C1 segment of cervical spinal cord (tissue), 14 donors: Measurements from ENCODE around the gene PSMD9.

Source experiments
- DNase-seq, 14 donors: peaks; one replicate each; lab custom pipeline; 2025; lab: John Stamatoyannopoulos, UW

The PSMD9 gene

DNA sequence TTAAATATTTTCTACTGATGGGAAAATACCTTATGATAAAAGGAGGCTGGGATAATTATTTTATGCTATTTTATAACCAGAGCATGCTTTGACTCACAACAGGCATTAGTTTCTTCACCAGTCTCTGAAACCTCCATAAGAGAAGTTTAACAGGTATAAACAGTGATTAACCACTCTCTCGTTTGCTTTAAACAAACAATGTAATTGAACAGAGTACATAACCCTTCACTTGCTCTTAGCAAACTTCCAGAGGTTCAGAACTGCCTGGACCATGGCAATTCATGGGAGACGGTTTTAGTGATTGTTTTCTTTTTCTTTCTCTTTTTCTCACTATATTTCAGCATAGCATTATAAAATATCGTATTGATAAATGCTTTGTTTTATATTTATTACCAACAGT, 65.1 kb downstream of the PSMD9 start:
- no peak for DNase-seq

DNA sequence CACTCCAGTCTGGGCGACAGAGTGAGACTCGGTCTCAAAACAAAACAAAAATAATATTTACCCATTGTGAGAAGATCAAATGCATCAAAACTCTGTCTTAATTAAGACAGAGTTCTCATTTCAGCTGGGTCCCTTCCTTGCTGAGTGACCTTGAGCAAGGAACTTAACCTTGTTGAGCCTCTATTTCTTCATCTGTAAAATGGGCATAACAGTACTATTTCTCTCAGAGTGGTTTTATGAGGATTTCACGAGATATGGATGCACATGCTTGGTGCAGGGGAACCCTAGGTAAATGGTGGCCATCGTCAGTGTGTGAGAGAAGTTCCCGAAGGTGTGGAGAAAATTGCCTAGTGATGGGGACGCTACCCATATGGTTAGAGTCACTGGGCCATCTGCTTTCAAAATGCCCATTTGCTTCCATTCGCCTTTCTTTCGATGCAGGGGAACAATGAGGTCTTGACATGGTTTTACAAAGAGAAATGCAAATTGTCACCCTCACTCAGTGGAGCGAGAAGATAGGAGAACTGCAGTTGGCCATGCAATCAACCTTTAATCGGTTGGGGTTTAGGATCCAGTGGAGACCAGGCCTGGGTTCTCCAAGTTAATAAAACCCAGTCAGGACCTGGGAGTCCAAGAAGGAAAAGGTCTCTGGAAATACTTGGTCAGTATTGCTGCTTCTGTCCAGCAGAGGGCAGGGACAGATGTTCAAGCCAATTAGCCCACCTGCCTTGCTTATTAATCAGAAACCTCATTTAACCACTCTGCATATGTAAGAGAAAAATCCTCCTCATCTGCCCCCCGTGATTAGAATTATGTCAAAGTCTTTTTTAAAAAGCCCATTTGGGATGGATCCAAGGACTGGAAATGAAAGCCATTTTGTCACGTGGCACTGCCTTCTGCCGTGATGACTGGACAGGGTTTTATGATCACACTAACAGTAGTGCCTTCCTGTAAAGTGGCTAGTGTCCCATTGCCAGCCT, 67.0 kb downstream of the PSMD9 start:
- DNase-seq = peak in 1 of 14 donors; percentile 14

DNA sequence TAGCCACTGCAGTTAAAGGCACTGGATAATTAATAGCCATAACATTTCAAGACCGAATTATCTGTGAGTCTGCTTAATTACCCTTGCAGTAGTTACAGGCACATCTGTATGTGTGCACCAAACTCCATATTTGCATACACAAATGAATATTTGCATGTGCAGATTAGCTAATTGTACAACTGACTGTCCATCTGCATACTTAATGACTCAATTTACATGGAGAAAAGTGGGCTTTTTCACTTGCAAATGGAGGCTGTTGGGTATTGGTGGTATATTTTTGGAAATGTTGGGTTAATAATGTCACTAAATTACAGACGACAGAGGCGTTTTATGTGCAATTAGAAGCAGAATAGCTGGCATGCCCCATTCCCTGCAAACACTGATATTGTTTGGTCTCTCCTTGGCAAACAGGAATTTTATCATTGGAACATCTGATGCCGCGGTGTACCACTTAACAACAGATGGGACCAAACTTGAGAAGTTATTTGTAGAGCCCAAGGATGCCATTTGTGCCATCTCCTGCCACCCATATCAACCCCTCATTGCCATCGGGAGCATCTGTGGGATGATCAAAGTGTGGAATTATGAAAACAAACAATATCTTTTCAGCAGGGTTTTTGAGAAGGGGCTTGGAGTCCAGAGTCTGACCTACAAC, 69.4 kb downstream of the PSMD9 start:
- no peak for DNase-seq

DNA sequence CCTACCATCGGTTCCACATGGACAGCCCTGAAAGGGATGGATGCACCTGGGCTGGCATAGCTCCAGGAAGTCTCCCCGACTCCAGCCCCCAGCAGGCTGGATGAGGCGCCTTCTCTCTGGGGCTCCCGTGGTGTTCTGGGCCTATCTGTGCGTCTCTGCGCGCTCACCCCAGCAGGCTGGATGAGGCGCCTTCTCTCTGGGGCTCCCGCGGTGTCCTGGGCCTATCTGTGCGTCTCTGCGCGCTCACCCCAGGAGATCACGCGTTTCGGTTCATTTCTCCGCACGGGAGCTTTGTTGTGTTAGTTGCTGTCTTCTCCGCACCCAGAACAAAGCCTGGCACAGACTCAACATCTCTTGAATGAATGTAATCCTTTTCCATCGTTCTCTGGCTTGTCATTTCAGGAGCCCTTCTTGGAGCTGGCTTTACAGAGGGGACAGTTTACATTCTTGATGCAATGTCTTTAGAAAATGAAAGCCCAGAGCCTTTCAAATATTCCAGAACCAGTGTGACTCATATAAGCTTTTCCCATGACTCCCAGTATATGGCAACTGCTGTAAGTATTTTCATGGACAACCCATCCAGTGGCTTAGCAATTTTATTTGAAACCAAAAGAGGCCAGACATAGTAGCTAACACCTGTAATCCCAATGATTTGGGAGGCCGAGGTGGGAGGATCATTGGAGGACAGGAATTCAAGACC, 70.1 kb downstream of the PSMD9 start:
- no peak for DNase-seq

DNA sequence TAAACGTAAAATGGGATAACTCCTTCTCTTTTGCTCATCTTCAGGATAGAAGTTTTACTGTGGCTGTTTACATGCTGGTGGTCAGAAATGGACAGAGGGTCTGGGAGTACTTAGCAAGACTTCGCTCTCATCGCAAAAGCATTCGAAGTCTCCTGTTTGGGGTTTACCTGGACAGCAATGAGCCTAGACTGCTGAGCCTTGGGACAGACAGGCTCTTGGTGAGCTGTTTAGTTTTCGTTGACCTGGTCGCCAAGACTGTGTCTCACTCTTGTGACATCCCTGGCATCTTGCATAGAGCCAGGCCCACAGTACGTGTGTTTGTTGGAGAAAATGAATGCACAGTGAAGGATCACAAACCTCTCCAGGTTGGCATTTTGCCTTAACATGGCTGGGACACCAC, 72.0 kb downstream of the PSMD9 start:
- DNase-seq = no peak

DNA sequence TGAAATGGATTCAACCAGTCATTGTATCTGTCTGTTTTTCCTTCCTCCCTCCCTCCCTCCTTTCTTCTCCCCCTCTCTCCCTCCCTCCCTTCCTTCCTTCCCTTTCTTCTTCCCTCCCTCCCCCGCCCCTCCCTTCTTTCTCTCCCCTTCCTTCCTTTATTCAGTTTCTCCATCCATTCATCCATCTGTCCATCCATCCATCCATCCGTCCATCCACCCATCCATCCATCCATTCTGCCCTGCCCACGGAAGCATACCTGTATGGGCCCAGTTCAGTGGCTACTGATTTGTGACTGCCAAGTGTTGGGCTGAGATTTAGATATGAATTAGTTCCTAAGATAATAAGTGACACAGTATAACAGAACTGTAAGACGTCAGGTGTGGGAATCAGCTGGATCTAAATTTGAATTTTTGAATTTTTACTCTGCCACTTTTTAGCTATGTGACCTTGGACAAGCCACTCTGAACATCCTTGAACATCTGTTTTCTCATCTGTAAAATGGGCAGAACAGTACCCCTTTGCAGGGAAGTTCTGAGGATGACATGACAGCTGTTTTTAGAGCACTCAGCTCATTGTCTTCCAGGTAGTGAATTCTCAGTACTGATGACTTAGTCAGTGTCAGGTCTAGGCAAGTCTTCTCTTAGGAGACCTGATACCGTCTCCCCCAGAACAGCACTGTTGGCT, 72.7 kb downstream of the PSMD9 start:
- no peak for DNase-seq

DNA sequence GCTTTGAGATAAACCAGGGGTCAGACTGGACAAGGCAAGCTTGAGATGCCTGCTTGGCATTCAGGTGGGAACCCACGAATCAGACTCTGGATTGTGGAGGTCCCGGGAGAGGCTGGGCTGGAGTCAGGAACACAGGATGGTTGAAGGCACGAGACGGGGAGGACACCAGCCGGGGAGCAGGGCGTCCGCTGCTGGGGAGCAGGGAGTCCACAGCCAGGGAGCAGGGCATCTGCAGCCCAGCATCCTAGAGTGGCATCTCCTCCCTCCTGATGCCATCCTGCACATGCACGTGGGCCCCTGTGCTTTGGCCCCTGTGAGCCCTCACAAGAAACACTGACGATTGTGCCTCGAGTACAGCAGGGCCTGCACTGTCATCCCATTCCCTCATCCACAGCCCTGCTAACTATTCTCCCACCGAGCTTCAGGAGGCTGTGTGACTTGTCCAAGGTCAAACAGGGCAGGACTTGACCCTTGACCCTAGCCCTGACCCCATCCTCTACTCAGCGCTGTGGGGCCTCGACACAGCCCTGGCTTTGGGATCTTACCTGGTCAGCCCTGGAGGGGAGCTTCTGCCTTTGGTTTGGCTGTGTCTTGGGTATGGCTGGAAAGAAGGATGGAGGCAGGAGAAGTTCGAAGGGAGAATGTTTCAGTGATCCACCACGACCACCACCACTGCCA, 74.9 kb downstream of the PSMD9 start:
- no peak for DNase-seq

DNA sequence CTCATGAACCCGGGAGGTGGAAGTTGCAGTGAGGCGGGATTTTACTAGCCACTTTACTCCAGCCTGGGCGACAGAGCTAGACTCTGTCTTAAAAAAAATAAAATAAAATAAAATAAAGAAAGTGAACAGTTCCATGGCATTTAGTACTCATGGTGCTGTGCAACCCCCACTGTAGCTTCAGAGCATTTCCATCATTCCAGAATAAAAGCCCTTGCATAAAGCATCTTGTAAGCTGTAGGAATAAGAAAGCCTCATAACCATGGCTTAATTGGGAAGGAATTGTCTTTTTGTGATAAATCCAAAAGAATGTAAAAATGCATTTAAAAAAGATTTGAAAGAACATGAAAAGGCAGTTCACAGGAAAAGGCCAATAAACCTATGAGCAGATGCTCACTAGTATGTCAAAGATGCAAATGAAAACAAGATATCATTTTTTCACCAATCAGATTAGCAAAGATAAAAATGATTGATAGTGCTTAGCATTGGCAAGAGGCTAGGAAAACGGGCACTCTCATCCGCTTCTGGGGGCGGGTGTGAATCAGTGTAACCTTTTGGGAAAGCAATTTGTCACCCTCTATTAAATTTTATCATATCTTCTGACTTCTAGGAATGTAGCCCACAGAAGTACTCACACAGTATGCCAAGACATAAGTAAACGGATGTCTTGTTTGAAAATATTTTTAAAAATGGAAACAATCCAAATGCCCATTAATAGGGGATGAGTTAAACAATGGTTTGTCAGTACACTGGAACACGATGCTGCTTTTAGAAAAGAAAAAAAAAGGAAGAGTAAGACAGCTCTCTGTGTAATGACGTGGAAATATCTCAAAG, 76.4 kb downstream of the PSMD9 start:
- DNase-seq = no peak

DNA sequence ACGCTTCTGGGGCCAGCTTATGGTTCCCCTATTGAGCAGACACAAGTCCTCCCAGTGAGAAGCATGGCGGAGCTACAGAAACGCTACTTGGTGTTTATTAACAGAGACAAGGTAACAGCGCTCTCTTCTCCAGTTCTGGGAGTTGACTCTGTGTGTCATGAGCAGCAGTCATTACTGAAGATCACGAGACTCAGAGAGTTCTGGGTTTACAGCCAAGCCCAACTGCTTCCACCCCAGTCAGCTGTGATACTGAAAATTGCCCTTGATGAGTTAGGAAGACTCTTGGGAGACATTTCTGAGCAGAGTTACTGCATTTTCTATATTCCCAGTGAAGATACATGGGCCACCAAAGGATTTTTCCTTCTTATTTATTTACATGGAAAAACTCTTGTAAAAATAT, 78.4 kb downstream of the PSMD9 start:
- no peak for DNase-seq
